ENCODE measurements around the gene WFDC11. TPM values are rescaled to one million over a fixed set of nuclear protein-coding genes. Genes with fewer than 3 reads are reported as not detected.
"Not testable (repeated sequence)": the region's sequence is repeated elsewhere in the genome, so short reads cannot be mapped to it uniquely, and the experiment has no call there.

The WFDC11 gene
- not detected in 2 replicates for total RNA-seq (2021)
- Bru-seq, nascent RNA, result not detected
- BruChase-seq, experiment 1, labeled RNA remaining after a 2-hour chase, result not detected
- BruChase-seq, experiment 2, labeled RNA remaining after a 6-hour chase, result not detected
- long read RNA-seq, result 0 reads

- intact Hi-C loops (cut with micrococcal nuclease; ENCODE audit: unreplicated experiment), result loop anchor here (10.0 kb wide), 1 partner anchor 65 kb away; no protein-coding TSS in a partner anchor
- H3K9me3 ChIP-seq (ENCODE audit: insufficient read depth, low read depth), result peaks cover 10% of the 10 kb centered on the region; the same call in 1 of the 2 replicates
Observed at GRCh38 chr20:45670139-45670538, at the start of gene WFDC11. Gene WFDC11 (minus strand): TSS chr20:45670239. CDS start chr20:45650600, 19,639 bp downstream.

GRCh38 chr20:45716141-45716688, 46.2 kb upstream of the WFDC11 start:
- H4K20me1 ChIP-seq (ENCODE audit: insufficient read depth); H3K9me3 ChIP-seq (ENCODE audit: insufficient read depth, low read depth); H3F3A ChIP-seq (ENCODE audit: insufficient read depth, low read depth); POLR2A ChIA-PET (ENCODE audit: unreplicated experiment); H3K27me3 ChIP-seq (ENCODE audit: insufficient read depth, low read depth); H3K79me2 ChIP-seq (ENCODE audit: low read depth); CTCF ChIA-PET; H3K36me3 ChIP-seq (ENCODE audit: low read depth); H2AFZ ChIP-seq; H3K4me2 ChIP-seq; H3K4me3 ChIP-seq; BruUV-seq (replicated peaks); DNase-seq; H3K9me2 ChIP-seq (ENCODE audit: insufficient read depth); H3K4me1 ChIP-seq (replicated peaks; ENCODE audit: insufficient read depth); intact Hi-C loops (cut with micrococcal nuclease; ENCODE audit: unreplicated experiment); H3K27ac ChIP-seq: not testable (repeated sequence)

More at GRCh38 chr20:45670139-45670538, at the start of gene WFDC11:
- ChIA-PET POLR2A (ENCODE audit: unreplicated experiment) (interaction anchor here (0.6 kb wide), 1 partner anchor 752 kb away, joined by 3 read pairs; no protein-coding TSS in a partner anchor), CTCF (no interaction called here)
- Histone ChIP-seq H3K27ac (no peak within 1 kb of the TSS), H3K79me2 (ENCODE audit: low read depth) (no peaks in the 10 kb centered on the region), H3K4me1 (replicated peaks; ENCODE audit: insufficient read depth) (no peaks in the 10 kb centered on the region), H4K20me1 (ENCODE audit: insufficient read depth) (no peaks in the 10 kb centered on the region), H3K9me2 (ENCODE audit: insufficient read depth) (no peaks in the 10 kb centered on the region), H3K4me2 (no peak within 1 kb of the TSS), H3K4me3 (no peak within 1 kb of the TSS), H2AFZ (no peak within 1 kb of the TSS), H3F3A (ENCODE audit: insufficient read depth, low read depth) (no peaks in the 10 kb centered on the region), H3K27me3 (ENCODE audit: insufficient read depth, low read depth) (no peaks in the 10 kb centered on the region; the same call in 1 of the 2 replicates), H3K36me3 (ENCODE audit: low read depth) (no peaks in the 10 kb centered on the region)
- TF ChIP-seq EZH2 (IDR thresholded peaks at IDR 0.05; ENCODE audit: low read depth), result no peak
- no TSS peak for BruUV-seq (replicated peaks)
- no peak for DNase-seq

GRCh38 chr20:45704969-45705637, 35.1 kb upstream of the WFDC11 start, which contains the start of gene WFDC10B:
Gene WFDC10B (minus strand): TSS chr20:45705019. CDS start chr20:45685992, 19,027 bp downstream.
- no peaks in the 10 kb centered on the region for H3K9me3 ChIP-seq (ENCODE audit: insufficient read depth, low read depth)
- DNase-seq, result peak in 1 of 2 experiments; percentile 39
- H3F3A ChIP-seq (ENCODE audit: insufficient read depth, low read depth), result peaks cover 5% of the 10 kb centered on the region; the same call in 1 of the 2 replicates
- ChIA-PET POLR2A (ENCODE audit: unreplicated experiment) (no interaction called here), CTCF (no interaction called here)
- H3K27ac ChIP-seq, result no peak within 1 kb of the TSS
- no TSS peak for BruUV-seq (replicated peaks)
- H3K4me2 ChIP-seq, result no peak within 1 kb of the TSS
- H3K27me3 ChIP-seq (ENCODE audit: insufficient read depth, low read depth), result no peaks in the 10 kb centered on the region
- H3K9me2 ChIP-seq (ENCODE audit: insufficient read depth), result no peaks in the 10 kb centered on the region
- H3K79me2 ChIP-seq (ENCODE audit: low read depth), result no peaks in the 10 kb centered on the region
- no peaks in the 10 kb centered on the region for H4K20me1 ChIP-seq (ENCODE audit: insufficient read depth)
- TF ChIP-seq CTCF (conservative IDR thresholded peaks at IDR 0.05), result no peak
- TF ChIP-seq EZH2 (IDR thresholded peaks at IDR 0.05; ENCODE audit: low read depth), result no peak
- no peak within 1 kb of the TSS for H3K4me3 ChIP-seq
- peaks cover 7% of the 10 kb centered on the region; the same call in 1 of the 2 replicates for H3K4me1 ChIP-seq (replicated peaks; ENCODE audit: insufficient read depth)
- H3K36me3 ChIP-seq (ENCODE audit: low read depth), result no peaks in the 10 kb centered on the region
- intact Hi-C loops (cut with micrococcal nuclease; ENCODE audit: unreplicated experiment), result no loop called here
- H2AFZ ChIP-seq, result no peak within 1 kb of the TSS

GRCh38 chr20:45701873-45702272, 31.8 kb upstream of the WFDC11 start, which contains the start of gene WFDC13:
Gene WFDC13 (plus strand): TSS chr20:45702038. CDS start chr20:45702124, 86 bp downstream.
- Histone ChIP-seq H2AFZ (no peak within 1 kb of the TSS), H3K36me3 (ENCODE audit: low read depth) (no peaks in the 10 kb centered on the region), H3K9me3 (ENCODE audit: insufficient read depth, low read depth) (peaks cover 2% of the 10 kb centered on the region; the same call in 1 of the 2 replicates), H3K27me3 (ENCODE audit: insufficient read depth, low read depth) (no peaks in the 10 kb centered on the region), H3F3A (ENCODE audit: insufficient read depth, low read depth) (peaks cover 5% of the 10 kb centered on the region; the same call in 1 of the 2 replicates), H3K79me2 (ENCODE audit: low read depth) (no peaks in the 10 kb centered on the region), H3K9me2 (ENCODE audit: insufficient read depth) (no peaks in the 10 kb centered on the region), H3K4me3 (no peak within 1 kb of the TSS), H3K4me1 (replicated peaks; ENCODE audit: insufficient read depth) (peaks cover 7% of the 10 kb centered on the region; the same call in 1 of the 2 replicates), H4K20me1 (ENCODE audit: insufficient read depth) (no peaks in the 10 kb centered on the region), H3K4me2 (no peak within 1 kb of the TSS), H3K27ac (no peak within 1 kb of the TSS)
- CTCF ChIA-PET, result no interaction called here
- POLR2A ChIA-PET (ENCODE audit: unreplicated experiment), result no interaction called here
- DNase-seq, result no peak
- intact Hi-C loops (cut with micrococcal nuclease; ENCODE audit: unreplicated experiment), result no loop called here
- TF ChIP-seq EZH2 (IDR thresholded peaks at IDR 0.05; ENCODE audit: low read depth), result no peak
- no TSS peak for BruUV-seq (replicated peaks)
